Stimulated activated CD8-positive, alpha-beta memory T cell treated with anti-CD3 and anti-CD28 coated beads, Interleukin-12 subunit alpha, Interleukin-12 subunit beta, amount 100 ng/mL, for 1 hour (primary cell): ENCODE measurements around the gene APPBP2.
"Not testable (repeated sequence)": the region's sequence is repeated elsewhere in the genome, so short reads cannot be mapped to it uniquely, and the experiment has no call there.

ENCODE experiments used
- DNase-seq: peaks from one replicate; pipeline ENCODE4 v3.0.0-alpha.2; 2020; ENCODE audit warnings: low read depth

Gene APPBP2

GRCh38 chr17:60534010-60534555 is 8.0 kb upstream of the APPBP2 start:
- no peak for DNase-seq

DNA sequence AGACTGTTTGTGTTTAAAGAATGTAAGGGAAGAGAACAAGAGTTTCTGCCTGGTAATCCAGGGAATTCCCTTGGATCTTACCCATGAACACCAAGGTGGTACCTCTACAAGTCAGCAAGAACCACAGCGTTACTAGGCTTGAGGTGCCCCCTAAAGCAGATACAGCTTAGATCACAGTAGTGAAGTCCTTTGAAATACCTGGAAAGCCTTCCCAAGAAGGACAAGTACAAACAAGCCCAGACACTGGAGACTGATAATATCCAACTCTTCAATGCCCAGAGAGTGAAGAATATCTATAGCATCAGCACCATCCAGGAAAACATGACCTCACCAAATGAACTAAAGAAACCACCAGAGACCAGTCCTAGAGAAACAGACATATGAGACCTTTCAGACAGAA is 3.8 kb upstream of the APPBP2 start:
- DNase-seq, result no peak

DNA sequence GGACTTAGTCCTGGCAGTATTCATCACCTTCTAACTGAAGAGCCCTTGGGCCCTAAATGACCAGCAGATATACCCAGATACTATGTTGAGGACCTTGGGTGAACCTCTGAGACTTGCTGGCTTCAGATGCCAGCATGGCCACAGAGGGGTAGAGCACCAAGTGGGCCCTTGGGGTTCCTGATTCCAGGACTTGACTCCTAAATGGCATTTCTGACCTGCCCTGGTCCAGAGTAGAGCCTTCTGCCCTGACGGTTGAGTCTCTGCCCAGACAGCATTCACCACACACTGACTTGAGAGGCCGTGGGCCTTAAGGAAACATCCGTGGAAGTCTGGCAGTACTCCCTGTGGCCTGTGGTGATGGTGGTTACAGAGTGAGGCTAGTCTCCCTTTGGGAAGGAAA is 2.8 kb upstream of the APPBP2 start:
- DNase-seq, result no peak

GRCh38 chr17:60527701-60528100 is 1.7 kb upstream of the APPBP2 start:
- DNase-seq, result no peak

DNA sequence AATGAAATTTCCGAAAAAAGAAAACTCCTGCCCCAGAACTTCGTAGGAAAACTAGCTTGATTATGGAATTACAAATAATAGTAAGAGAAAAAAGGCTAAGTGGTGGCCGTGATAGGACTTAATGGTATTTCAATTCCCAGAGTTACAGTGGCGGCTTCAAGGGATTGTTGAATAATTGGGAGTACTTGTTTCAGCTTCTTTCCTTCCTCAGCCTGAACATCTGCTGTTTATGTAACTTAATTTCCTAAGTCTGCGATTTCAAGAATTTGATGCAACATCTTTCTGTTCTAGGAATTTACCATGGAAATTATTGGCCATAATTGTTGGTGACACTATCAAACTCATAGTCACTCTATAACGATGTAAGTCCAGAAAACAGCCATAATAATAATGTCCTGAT is 684 bp upstream of the APPBP2 start:
- DNase-seq, result no peak

GRCh38 chr17:60525328-60525684 is 736 bp downstream of the APPBP2 start:
- no peak for DNase-seq

GRCh38 chr17:60524463-60525327 is 1.3 kb downstream of the APPBP2 start:
- DNase-seq, result no peak

DNA sequence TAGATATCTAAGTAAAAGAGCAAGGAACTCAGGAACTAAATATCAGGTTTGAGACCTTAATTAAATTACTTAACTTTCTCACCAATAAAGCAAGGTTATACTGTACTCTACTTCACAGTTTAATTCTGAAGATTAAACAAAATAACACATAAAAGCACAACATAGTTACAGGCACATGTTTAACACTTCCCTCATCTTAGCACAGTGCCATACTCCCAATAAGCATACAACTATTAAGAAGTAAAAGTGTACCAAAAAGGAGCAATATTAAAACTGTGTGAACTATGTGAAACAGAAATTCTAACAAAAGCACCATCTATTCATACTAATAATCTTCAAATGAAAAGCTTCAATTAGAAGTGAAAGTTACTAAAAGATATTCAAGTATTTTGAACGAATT is 2.2 kb downstream of the APPBP2 start:
- DNase-seq, result no peak

- no peak for DNase-seq
Observed at GRCh38 chr17:60522889-60523626, 3.0 kb downstream of the APPBP2 start.

DNA sequence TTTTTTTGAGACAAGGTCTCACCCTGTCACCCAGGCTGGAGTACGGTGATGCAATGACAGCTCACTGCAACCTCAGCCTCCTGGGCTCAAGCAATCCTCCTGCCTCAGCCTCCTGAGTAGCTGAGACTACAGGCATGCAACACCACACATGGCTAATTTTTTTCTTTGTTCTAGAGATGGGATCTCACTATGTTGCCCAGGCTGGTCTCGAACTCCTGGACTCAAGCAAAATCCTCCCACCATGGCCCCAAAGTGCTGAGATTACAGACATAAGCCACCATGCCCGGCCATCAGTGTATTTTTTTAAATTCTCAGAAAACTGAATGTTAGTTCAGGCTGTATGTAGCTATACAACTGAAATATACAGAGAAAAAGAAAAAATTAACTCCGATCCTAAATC is 6.2 kb downstream of the APPBP2 start:
- DNase-seq, result no peak

DNA sequence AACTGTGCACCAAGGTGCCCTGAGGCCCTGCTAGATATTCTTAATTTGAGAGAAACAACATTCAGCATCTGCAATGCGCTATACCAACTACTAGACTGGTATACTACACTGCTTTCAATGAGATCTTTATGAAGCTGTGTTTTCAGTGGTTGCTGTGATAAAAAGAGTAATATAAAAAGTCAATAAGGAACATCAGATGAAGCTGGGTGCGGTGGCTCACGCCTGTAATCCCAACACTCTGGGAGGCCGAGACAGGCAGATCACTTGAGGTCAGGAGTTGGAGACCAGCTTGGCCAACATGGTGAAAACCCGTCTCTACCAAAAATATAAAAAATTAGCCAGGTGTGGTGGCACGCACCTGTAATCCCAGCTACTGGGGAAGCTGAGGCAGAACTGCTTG is 10.4 kb downstream of the APPBP2 start:
- DNase-seq, result not testable (repeated sequence)

GRCh38 chr17:60515199-60515598 is 10.8 kb downstream of the APPBP2 start:
- DNase-seq, result not testable (repeated sequence)

GRCh38 chr17:60514500-60514899 is 11.5 kb downstream of the APPBP2 start:
- no peak for DNase-seq

GRCh38 chr17:60514053-60514452 is 12.0 kb downstream of the APPBP2 start:
- no peak for DNase-seq

DNA sequence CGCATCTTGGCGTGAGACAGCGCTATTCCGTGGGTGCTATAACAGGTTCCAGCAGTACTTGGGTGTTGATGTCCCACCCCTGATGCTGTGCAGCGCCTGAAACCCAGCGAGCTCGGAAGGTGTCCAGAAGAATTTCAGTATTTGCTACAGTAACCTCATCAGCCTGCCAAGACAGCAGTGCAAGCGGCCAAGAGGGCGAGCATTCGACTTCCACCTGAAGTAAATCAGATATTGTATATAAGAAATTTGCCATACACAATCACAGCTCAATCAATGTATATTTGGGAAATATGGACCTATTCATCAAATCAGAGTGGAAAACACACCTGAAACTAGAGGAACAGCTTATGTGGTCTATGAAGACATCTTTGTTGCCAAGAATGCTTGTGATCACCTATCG is 13.0 kb downstream of the APPBP2 start:
- no peak for DNase-seq

DNA sequence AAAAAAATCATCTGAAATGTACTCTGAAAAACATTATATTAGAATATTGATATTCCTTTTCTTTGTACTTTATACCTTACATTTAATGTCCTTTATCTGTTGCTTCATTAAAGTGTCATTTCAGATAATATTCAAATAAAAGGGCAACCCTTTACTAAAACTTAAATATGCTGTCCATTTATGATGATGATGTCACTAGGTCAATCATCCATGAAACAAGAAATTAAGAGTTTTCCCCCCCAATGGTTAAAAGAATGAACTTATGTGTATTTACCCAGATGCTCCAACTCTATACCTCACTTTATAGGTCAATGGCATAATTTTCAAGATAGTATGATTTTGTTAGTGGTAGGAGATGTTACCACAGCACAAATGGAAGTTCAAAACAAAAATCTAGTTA is 15.3 kb downstream of the APPBP2 start:
- no peak for DNase-seq

DNA sequence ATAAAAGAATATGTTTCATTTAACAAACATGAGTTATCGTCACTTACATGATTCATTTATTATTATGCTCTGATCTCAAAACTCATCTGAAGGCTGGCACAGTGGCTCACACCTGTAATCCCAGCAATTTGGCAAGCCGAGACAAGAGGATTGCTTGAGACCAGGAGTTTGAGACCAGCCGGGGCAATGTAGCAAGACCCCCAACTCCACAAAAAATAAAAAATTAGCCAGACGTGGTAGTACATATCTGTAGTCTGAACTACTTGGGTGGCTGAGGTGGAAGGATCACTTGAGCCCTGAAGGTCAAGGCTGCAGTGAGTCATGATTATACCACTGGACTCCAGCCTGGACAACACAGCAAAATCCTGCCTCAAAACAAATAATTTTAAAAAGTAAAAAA is 16.0 kb downstream of the APPBP2 start:
- DNase-seq, result no peak

DNA sequence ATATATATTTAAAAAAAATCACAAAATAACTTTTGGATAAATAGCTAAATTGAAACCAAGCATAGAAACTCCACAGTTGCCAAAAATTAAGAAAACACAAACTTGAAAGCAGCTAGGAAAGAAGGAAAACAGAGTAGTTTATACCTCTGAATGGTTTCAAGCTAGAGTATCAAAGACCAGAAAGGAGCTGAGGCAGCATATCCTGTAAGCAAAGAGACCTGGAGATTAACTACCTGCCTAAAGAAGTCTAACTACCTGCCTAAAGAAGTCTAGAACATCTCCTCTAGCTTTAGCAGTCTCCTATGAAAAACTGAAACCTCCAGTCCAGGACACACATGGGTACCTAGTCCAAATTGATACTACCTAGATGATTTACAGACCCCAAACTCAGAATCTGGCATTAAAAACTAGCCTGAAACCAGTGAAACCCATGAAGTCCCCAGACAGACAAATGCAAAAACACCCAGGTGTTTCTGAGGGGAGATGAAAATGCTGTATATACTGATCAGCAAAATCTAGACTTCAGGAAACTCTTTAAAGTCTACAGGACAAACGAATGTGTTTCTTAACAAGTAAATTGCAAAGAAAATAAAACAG is 17.6 kb downstream of the APPBP2 start:
- DNase-seq, result no peak

GRCh38 chr17:60506312-60506711 is 19.7 kb downstream of the APPBP2 start:
- DNase-seq, result no peak

GRCh38 chr17:60502145-60502544 is 23.9 kb downstream of the APPBP2 start:
- DNase-seq, result no peak

GRCh38 chr17:60501589-60501988 is 24.5 kb downstream of the APPBP2 start:
- DNase-seq, result no peak

GRCh38 chr17:60496041-60496440 is 30.0 kb downstream of the APPBP2 start:
- no peak for DNase-seq

GRCh38 chr17:60495260-60495659 is 30.8 kb downstream of the APPBP2 start:
- no peak for DNase-seq
